ENCODE results near the gene FNDC5. TPM values are rescaled to one million over a fixed set of nuclear protein-coding genes. Genes with fewer than 3 reads are reported as not detected.

Gene FNDC5
- total and polyA plus RNA-seq, 2 experiments from 2014 or later = 9.0 to 11.2 TPM

GRCh38 chr1:32896451-32896850, 25.7 kb upstream of the FNDC5 start:
- Histone ChIP-seq H3K9me3 (ENCODE audit: low read depth) (no peaks in the 10 kb centered on the region), H3K4me3 (no peak overlapping the region), H3K79me2 (no peaks in the 10 kb centered on the region), H3K27ac (no peak overlapping the region), H3K36me3 (replicated peaks; ENCODE audit: insufficient read depth, low read depth) (no peaks in the 10 kb centered on the region), H2AFZ (no peak overlapping the region), H3K4me2 (no peak overlapping the region), H3K9me2 (replicated peaks; ENCODE audit: insufficient read depth) (no peaks in the 10 kb centered on the region), H3K27me3 (peaks cover 6% of the 10 kb centered on the region), H4K20me1 (ENCODE audit: insufficient read depth, poor library complexity, severe bottlenecking) (no peaks in the 10 kb centered on the region), H3K4me1 (ENCODE audit: insufficient read depth) (peaks cover 8% of the 10 kb centered on the region)
- no peak for DNase-seq (ENCODE audit: low spot score)
- 84% methylated on average over 5 of the region's 5 CpGs for WGBS (ENCODE audit: low lambda C conversion rate, missing lambda C conversion rate)
- TF ChIP-seq EZH2 (IDR thresholded peaks at IDR 0.05; ENCODE audit: borderline replicate concordance) = no peak

- Histone ChIP-seq H3K27me3 (peaks cover 15% of the 10 kb centered on the region), H3K9me3 (ENCODE audit: low read depth) (no peaks in the 10 kb centered on the region), H3K9me2 (replicated peaks; ENCODE audit: insufficient read depth) (no peaks in the 10 kb centered on the region), H3K36me3 (replicated peaks; ENCODE audit: insufficient read depth, low read depth) (no peaks in the 10 kb centered on the region), H3K4me1 (ENCODE audit: insufficient read depth) (peaks cover 8% of the 10 kb centered on the region), H3K27ac (no peak overlapping the region), H3K4me3 (no peak overlapping the region), H3K4me2 (no peak overlapping the region), H3K79me2 (no peaks in the 10 kb centered on the region), H2AFZ (no peak overlapping the region), H4K20me1 (ENCODE audit: insufficient read depth, poor library complexity, severe bottlenecking) (no peaks in the 10 kb centered on the region)
- DNase-seq (ENCODE audit: low spot score) = no peak
- TF ChIP-seq EZH2phosphoT487 (IDR thresholded peaks at IDR 0.05; ENCODE audit: low read depth, severe bottlenecking, unreplicated experiment) (no peak), CTCF (IDR thresholded peaks at IDR 0.05; ENCODE audit: poor library complexity) (no peak), EZH2 (IDR thresholded peaks at IDR 0.05; ENCODE audit: borderline replicate concordance) (no peak)
- WGBS (ENCODE audit: low lambda C conversion rate, missing lambda C conversion rate) = 88% methylated on average over 24 of the region's 26 CpGs
Measured at GRCh38 chr1:32895325-32896215, 24.9 kb upstream of the FNDC5 start.

GRCh38 chr1:32894681-32895080, 24.0 kb upstream of the FNDC5 start:
- 87% methylated on average over 6 of the region's 6 CpGs for WGBS (ENCODE audit: low lambda C conversion rate, missing lambda C conversion rate)

More at GRCh38 chr1:32894681-32895080, 24.0 kb upstream of the FNDC5 start:
- H3K27me3 ChIP-seq = peaks cover 20% of the 10 kb centered on the region
- H4K20me1 ChIP-seq (ENCODE audit: insufficient read depth, poor library complexity, severe bottlenecking) = no peaks in the 10 kb centered on the region
- H3K9me3 ChIP-seq (ENCODE audit: low read depth) = no peaks in the 10 kb centered on the region
- TF ChIP-seq CTCF (IDR thresholded peaks at IDR 0.05; ENCODE audit: poor library complexity) (no peak), EZH2phosphoT487 (IDR thresholded peaks at IDR 0.05; ENCODE audit: low read depth, severe bottlenecking, unreplicated experiment) (no peak), EZH2 (IDR thresholded peaks at IDR 0.05; ENCODE audit: borderline replicate concordance) (no peak)
- peaks cover 8% of the 10 kb centered on the region for H3K4me1 ChIP-seq (ENCODE audit: insufficient read depth)
- DNase-seq (ENCODE audit: low spot score) = no peak
- no peak overlapping the region for H3K27ac ChIP-seq
- H3K9me2 ChIP-seq (replicated peaks; ENCODE audit: insufficient read depth) = no peaks in the 10 kb centered on the region
- H3K36me3 ChIP-seq (replicated peaks; ENCODE audit: insufficient read depth, low read depth) = no peaks in the 10 kb centered on the region
- H3K79me2 ChIP-seq = no peaks in the 10 kb centered on the region
- no peak overlapping the region for H3K4me2 ChIP-seq
- no peak overlapping the region for H2AFZ ChIP-seq
- no peak overlapping the region for H3K4me3 ChIP-seq
